PC-3 (cell line): ENCODE data around the gene PADI1. TPM values are rescaled to one million over a fixed set of nuclear protein-coding genes. Genes with fewer than 3 reads are reported as not detected.

Source experiments
- ATAC-seq: fragments of 200-7000 bp; cut with Tn5 transposase; 2 replicates; pipeline ENCODE4 v1.9.1; 2020; ENCODE audit warnings: mild to moderate bottlenecking, moderate library complexity
- BruUV-seq: library from RNA; stranded (reverse); fragments of 400-500 nt; replicated peaks from 2 replicates; lab custom pipeline; 2021; lab: Mats Ljungman, UMichigan
- CTCF ChIA-PET: fragments of 300-600 bp; sonication (Branson Sonifier 250); formaldehyde crosslinking; loops from one replicate; lab custom pipeline; 2022; ENCODE audit warnings: antibody characterized with exemption; lab: Charles Lee
- POLR2A ChIA-PET: fragments of 300-600 bp; sonication (Branson Sonifier 250); formaldehyde crosslinking; loops from one replicate; lab custom pipeline; 2022; ENCODE audit warnings: antibody characterized with exemption; ENCODE audit not compliant: unreplicated experiment; lab: Charles Lee
- DNase-seq: peaks from one replicate; pipeline ENCODE4 v3.0.0-alpha.2; 2015
- H2AFZ ChIP-seq: fragments of 300-600 bp; sonication (generic); 2 replicates; pipeline ENCODE4 v1.6.0; 2016; ENCODE audit warnings: antibody characterized with exemption, low read length
- H3F3A ChIP-seq: fragments of 300-600 bp; sonication (generic); one replicate; pipeline ENCODE4 v1.6.0; 2017; ENCODE audit warnings: antibody characterized with exemption, low read length, control low read depth, mild to moderate bottlenecking; ENCODE audit not compliant: unreplicated experiment
- H3K27ac ChIP-seq: fragments of 300-600 bp; sonication (generic); 2 replicates; pipeline ENCODE4 v1.5.1; 2016; ENCODE audit warnings: mild to moderate bottlenecking, low read length
- H3K27me3 ChIP-seq: fragments of 300-600 bp; sonication (generic); 2 replicates; pipeline ENCODE4 v1.6.1; 2016; ENCODE audit warnings: low read length, mixed read lengths
- H3K36me3 ChIP-seq: fragments of 300-600 bp; sonication (generic); 2 replicates; pipeline ENCODE4 v1.6.1; 2016; ENCODE audit warnings: low read depth, mixed run types, low read length, mixed read lengths
- H3K4me1 ChIP-seq: fragments of 300-600 bp; sonication (generic); 2 replicates; pipeline ENCODE4 v1.5.1; 2016; ENCODE audit warnings: low read length; ENCODE audit not compliant: insufficient read depth
- H3K4me2 ChIP-seq: fragments of 300-600 bp; sonication (generic); 2 replicates; pipeline ENCODE4 v1.6.0; 2016; ENCODE audit warnings: low read length
- H3K4me3 ChIP-seq: fragments of 300-600 bp; sonication (generic); 2 replicates; pipeline ENCODE4 v1.5.1; 2016; ENCODE audit warnings: mild to moderate bottlenecking, low read length, mixed read lengths
- H3K79me2 ChIP-seq: fragments of 300-600 bp; sonication (generic); 2 replicates; pipeline ENCODE4 v1.6.1; 2017; ENCODE audit warnings: low read length, mixed read lengths
- H3K9ac ChIP-seq: fragments of 300-600 bp; sonication (generic); 2 replicates; pipeline ENCODE4 v1.6.0; 2016; ENCODE audit warnings: mild to moderate bottlenecking, low read length
- H3K9me2 ChIP-seq: fragments of 300-600 bp; sonication (generic); replicated peaks from 2 replicates; pipeline ENCODE4 v1.6.1; 2016; ENCODE audit warnings: mixed run types, low read length, mixed read lengths
- H3K9me3 ChIP-seq: fragments of 300-600 bp; sonication (generic); 2 replicates; pipeline ENCODE4 v1.6.1; 2016; ENCODE audit warnings: low read length, mixed read lengths
- H4K20me1 ChIP-seq: fragments of 300-600 bp; sonication (generic); 2 replicates; pipeline ENCODE4 v1.6.1; 2016; ENCODE audit warnings: low read length, mixed read lengths
- EZH2 ChIP-seq: fragments of 300-600 bp; sonication (generic); IDR thresholded peaks from one replicate; pipeline ENCODE4 v1.6.1; 2017; ENCODE audit warnings: antibody characterized with exemption, mild to moderate bottlenecking, low read length; ENCODE audit not compliant: unreplicated experiment
- EZH2phosphoT487 ChIP-seq: fragments of 300-600 bp; sonication (generic); IDR thresholded peaks from 2 replicates; pipeline ENCODE4 v1.6.1; 2018; ENCODE audit warnings: mild to moderate bottlenecking, antibody characterized with exemption, low read length, borderline replicate concordance
- intact Hi-C: fragments of 100-400 bp; cut with micrococcal nuclease; formaldehyde crosslinking; loops from 2 replicates; pipeline ENCODE4 v1.9.0; 2023
- total RNA-seq: library from RNA; depleted of rRNA; stranded (reverse); fragments of >200 nt; gene quantifications from 2 replicates; pipeline ENCODE4 v1.2.3, GENCODE V29; 2014
- TF ChIP-seq, protein P1 (sequence below): fragments of 300-600 bp; sonication (generic); conservative IDR thresholded peaks from 2 replicates; pipeline ENCODE4 v1.5.1; 2017; ENCODE audit warnings: antibody characterized with exemption, low read depth, mild to moderate bottlenecking, low read length

The PADI1 gene
- total RNA-seq, 1 experiment from 2014 or later = 0.73 TPM

- POLR2A ChIA-PET = no interaction called here
- intact Hi-C loops = no loop called here
Measured at GRCh38 chr1:17272646-17273045, 67.7 kb downstream of the PADI1 start.

DNA sequence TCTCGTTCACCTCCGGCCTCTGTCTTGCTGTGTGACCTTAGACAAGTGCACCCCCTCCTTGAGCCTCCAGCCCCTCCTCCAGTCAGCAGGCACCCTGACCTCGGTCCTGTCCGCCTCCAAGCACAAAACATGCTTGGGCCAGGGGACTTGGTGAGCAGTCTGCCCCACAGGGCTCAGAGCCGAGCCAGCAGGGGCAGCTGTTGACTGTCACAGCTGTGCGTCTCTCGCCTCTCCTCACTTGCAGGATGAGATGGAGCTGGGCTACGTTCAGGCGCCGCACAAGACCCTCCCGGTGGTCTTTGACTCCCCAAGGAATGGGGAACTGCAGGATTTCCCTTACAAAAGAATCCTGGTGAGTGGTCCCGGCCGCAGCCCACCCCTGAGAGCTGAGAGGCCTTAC lies 68.2 kb downstream of the PADI1 start:
- H3K4me2 ChIP-seq = no peak overlapping the region
- POLR2A ChIA-PET = no interaction called here
- H3K9me2 ChIP-seq = no peaks in the 10 kb centered on the region
- H3F3A ChIP-seq = no peaks in the 10 kb centered on the region
- intact Hi-C loops = no loop called here
- TF ChIP-seq EZH2phosphoT487 (no peak), EZH2 (no peak)
- TF ChIP-seq, protein P1, sequence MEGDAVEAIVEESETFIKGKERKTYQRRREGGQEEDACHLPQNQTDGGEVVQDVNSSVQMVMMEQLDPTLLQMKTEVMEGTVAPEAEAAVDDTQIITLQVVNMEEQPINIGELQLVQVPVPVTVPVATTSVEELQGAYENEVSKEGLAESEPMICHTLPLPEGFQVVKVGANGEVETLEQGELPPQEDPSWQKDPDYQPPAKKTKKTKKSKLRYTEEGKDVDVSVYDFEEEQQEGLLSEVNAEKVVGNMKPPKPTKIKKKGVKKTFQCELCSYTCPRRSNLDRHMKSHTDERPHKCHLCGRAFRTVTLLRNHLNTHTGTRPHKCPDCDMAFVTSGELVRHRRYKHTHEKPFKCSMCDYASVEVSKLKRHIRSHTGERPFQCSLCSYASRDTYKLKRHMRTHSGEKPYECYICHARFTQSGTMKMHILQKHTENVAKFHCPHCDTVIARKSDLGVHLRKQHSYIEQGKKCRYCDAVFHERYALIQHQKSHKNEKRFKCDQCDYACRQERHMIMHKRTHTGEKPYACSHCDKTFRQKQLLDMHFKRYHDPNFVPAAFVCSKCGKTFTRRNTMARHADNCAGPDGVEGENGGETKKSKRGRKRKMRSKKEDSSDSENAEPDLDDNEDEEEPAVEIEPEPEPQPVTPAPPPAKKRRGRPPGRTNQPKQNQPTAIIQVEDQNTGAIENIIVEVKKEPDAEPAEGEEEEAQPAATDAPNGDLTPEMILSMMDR = no peak
- H3K27me3 ChIP-seq = no peaks in the 10 kb centered on the region
- DNase-seq = no peak
- no peaks in the 10 kb centered on the region for H4K20me1 ChIP-seq
- no peak overlapping the region for H2AFZ ChIP-seq
- no peak for ATAC-seq
- H3K4me1 ChIP-seq = peaks cover 10% of the 10 kb centered on the region
- no peaks in the 10 kb centered on the region for H3K79me2 ChIP-seq
- H3K9ac ChIP-seq = no peak overlapping the region
- no peaks in the 10 kb centered on the region for H3K9me3 ChIP-seq
- no TSS peak for BruUV-seq
- no peaks in the 10 kb centered on the region for H3K36me3 ChIP-seq
- no peak overlapping the region for H3K27ac ChIP-seq
- no peak overlapping the region for H3K4me3 ChIP-seq
- CTCF ChIA-PET = interaction anchor here (0.5 kb wide), 1 partner anchor 365 kb away, joined by 3 read pairs; no protein-coding TSS in a partner anchor

More at GRCh38 chr1:17272646-17273045, 67.7 kb downstream of the PADI1 start:
- Histone ChIP-seq H3K4me3 (no peak overlapping the region), H3K27ac (no peak overlapping the region), H3K27me3 (no peaks in the 10 kb centered on the region), H2AFZ (no peak overlapping the region), H3F3A (no peaks in the 10 kb centered on the region), H3K9me3 (no peaks in the 10 kb centered on the region), H4K20me1 (no peaks in the 10 kb centered on the region), H3K36me3 (no peaks in the 10 kb centered on the region), H3K9me2 (no peaks in the 10 kb centered on the region), H3K9ac (no peak overlapping the region), H3K4me2 (no peak overlapping the region), H3K4me1 (peaks cover 10% of the 10 kb centered on the region), H3K79me2 (no peaks in the 10 kb centered on the region)
- no peak for ATAC-seq
- DNase-seq = no peak
- no TSS peak for BruUV-seq
- CTCF ChIA-PET = no interaction called here
- TF ChIP-seq, protein P1 = no peak

- POLR2A ChIA-PET = no interaction called here
- no TSS peak for BruUV-seq
- no peaks in the 10 kb centered on the region for H4K20me1 ChIP-seq
Measured at GRCh38 chr1:17274186-17275170, 69.5 kb downstream of the PADI1 start.

More at GRCh38 chr1:17274186-17275170, 69.5 kb downstream of the PADI1 start:
- Histone ChIP-seq H3K9me2 (no peaks in the 10 kb centered on the region), H3K36me3 (no peaks in the 10 kb centered on the region), H3K27ac (no peak overlapping the region), H3K79me2 (no peaks in the 10 kb centered on the region), H3K4me3 (no peak overlapping the region), H3K9me3 (no peaks in the 10 kb centered on the region), H3K27me3 (no peaks in the 10 kb centered on the region), H3K9ac (no peak overlapping the region), H3K4me1 (peaks cover 10% of the 10 kb centered on the region), H2AFZ (no peak overlapping the region), H3K4me2 (no peak overlapping the region), H3F3A (no peaks in the 10 kb centered on the region)
- no peak for TF ChIP-seq EZH2
- TF ChIP-seq, protein P1 = peak; percentile 84
- ATAC-seq (peak; percentile 51; the same call in 1 of the 2 replicates), DNase-seq (peak; percentile 65)
- intact Hi-C loops = no loop called here
- CTCF ChIA-PET = interaction anchor here (0.8 kb wide), 1 partner anchor 37 kb away, joined by 4 read pairs; no protein-coding TSS in a partner anchor
